Gastroesophageal sphincter (tissue), 3 donors: Measurements from ENCODE around the gene SOX8.

Experiments used
- POLR2AphosphoS5 ChIP-seq: sonication (generic); formaldehyde crosslinking; IDR thresholded peaks from one replicate; pipeline ENCODE4 v1.6.1; 2017; ENCODE audit warnings: antibody characterized with exemption
- TF ChIP-seq, protein P1 (sequence below), 4 experiments: fragments of 200-600 bp in 2 of 4; fragments of 450-650 bp in 2 of 4; sonication (generic) in 1 of 4; IDR thresholded peaks; one replicate each; pipeline ENCODE4 v1.5.1; 2017 to 2019; ENCODE audit warnings: antibody characterized with exemption in 4 of 4, mild to moderate bottlenecking in 2 of 4, moderate library complexity in 2 of 4

DNA sequence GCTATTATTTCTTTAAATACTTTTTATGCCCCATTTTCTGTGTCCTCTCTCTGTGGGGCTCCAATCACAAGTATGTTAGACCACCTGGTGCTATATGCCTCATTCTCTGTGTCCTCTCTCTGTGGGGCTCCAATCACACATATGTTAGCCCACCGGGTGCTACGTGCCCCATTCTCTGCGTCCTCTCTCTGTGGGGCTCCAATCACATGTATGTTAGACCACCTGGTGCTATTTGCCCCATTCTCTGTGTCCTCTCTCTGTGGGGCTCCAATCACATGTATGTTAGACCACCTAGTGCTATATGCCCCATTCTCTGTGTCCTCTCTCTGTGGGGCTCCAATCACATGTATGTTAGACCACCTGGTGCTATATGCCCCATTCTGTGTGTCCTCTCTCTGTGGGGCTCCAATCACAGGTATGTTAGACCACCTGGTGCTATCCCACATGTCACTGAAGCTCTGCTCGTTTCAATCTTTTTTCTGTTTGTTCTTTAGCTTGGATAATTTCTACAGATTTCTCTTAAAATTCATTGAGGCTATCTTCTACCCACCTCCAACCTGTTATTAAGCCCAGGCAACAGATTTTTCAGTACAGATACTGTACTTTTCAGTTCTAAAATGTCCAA, 39.0 kb upstream of the SOX8 start:
- TF ChIP-seq POLR2AphosphoS5: no peak
- TF ChIP-seq, protein P1, sequence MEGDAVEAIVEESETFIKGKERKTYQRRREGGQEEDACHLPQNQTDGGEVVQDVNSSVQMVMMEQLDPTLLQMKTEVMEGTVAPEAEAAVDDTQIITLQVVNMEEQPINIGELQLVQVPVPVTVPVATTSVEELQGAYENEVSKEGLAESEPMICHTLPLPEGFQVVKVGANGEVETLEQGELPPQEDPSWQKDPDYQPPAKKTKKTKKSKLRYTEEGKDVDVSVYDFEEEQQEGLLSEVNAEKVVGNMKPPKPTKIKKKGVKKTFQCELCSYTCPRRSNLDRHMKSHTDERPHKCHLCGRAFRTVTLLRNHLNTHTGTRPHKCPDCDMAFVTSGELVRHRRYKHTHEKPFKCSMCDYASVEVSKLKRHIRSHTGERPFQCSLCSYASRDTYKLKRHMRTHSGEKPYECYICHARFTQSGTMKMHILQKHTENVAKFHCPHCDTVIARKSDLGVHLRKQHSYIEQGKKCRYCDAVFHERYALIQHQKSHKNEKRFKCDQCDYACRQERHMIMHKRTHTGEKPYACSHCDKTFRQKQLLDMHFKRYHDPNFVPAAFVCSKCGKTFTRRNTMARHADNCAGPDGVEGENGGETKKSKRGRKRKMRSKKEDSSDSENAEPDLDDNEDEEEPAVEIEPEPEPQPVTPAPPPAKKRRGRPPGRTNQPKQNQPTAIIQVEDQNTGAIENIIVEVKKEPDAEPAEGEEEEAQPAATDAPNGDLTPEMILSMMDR (IDR thresholded peaks at IDR 0.05): no peak
